NOMO-1 treated with DMSO at 0.1 percent for 48 hours (cell line): ENCODE results near the gene AZGP1.
"Not testable (repeated sequence)": the region's sequence is repeated elsewhere in the genome, so short reads cannot be mapped to it uniquely, and the experiment has no call there.

Source experiments
- DNase-seq: peaks from one replicate; lab custom pipeline; 2025; ENCODE audit not compliant: unreplicated experiment; lab: John Stamatoyannopoulos, UW

AZGP1 gene

GRCh38 chr7:99975782-99976521, at the start of gene AZGP1:
AZGP1 (minus strand) TSS chr7:99976031; CDS start chr7:99976020, 11 bp downstream.
- DNase-seq = no peak

DNA sequence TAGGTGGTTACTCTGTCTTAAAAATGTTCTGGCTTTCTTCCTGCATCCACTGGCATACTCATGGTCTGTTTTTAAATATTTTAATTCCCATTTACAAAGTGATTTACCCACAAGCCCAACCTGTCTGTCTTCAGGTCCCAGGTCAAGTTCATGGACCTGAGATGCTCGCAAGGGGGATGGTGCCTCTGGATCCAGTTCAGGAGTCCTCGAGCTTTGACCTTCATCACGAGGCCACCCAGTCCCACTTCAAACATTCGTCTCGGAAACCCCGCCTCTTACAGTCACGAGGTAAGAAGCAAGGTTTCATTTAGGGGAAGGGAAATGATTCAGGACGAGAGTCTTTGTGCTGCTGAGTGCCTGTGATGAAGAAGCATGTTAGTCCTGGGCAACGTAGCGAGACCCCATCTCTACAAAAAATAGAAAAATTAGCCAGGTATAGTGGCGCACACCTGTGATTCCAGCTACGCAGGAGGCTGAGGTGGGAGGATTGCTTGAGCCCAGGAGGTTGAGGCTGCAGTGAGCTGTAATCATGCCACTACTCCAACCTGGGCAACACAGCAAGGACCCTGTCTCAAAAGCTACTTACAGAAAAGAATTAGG, 48.3 kb upstream of the AZGP1 start:
- DNase-seq = no peak

- no peak for DNase-seq
Observed at GRCh38 chr7:100023526-100023925, 47.7 kb upstream of the AZGP1 start.

DNA sequence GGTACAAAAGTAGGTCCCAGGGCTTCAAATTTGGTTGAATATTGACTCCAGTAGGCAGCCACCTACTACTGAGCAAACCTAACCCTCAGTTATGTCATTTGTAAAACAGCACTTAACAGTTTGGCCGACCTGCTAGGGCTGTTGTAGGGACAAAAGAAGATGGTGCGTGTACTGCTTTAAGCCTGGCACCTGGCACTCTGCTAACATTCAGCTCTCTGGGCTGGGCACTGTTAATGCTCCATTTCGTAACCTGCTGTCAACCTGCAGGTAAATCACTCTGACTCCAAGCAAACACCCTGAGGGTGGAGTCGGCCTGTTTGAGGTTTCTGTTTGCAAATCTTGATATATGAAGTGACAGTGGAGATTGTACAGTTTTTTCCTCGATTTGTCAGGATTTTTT, 46.8 kb upstream of the AZGP1 start:
- DNase-seq = peak; percentile 48

DNA sequence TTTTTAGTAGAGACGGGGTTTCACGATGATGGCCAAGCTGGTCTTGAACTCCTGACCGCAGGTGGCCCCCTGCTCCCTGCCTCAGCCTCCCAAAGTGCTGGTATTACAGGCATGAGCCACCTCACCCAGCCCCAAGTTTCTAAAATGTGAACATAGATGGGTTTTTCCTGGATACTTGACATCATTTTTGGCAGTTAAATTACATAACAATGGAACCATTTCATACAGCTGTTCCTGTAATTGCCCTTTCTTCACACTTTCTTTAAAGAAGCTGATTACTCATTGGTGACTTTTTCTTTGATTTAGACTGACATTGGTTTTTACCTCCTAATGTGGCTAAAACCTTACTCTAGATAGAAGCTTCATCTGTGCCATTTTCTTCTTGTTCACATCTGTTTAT, 45.5 kb upstream of the AZGP1 start:
- DNase-seq = peak; percentile 88

- DNase-seq = no peak
Observed at GRCh38 chr7:100019908-100020307, 44.1 kb upstream of the AZGP1 start.

GRCh38 chr7:100017875-100018274, 42.0 kb upstream of the AZGP1 start:
- DNase-seq = no peak

GRCh38 chr7:100017300-100017699, 41.5 kb upstream of the AZGP1 start:
- DNase-seq = no peak

DNA sequence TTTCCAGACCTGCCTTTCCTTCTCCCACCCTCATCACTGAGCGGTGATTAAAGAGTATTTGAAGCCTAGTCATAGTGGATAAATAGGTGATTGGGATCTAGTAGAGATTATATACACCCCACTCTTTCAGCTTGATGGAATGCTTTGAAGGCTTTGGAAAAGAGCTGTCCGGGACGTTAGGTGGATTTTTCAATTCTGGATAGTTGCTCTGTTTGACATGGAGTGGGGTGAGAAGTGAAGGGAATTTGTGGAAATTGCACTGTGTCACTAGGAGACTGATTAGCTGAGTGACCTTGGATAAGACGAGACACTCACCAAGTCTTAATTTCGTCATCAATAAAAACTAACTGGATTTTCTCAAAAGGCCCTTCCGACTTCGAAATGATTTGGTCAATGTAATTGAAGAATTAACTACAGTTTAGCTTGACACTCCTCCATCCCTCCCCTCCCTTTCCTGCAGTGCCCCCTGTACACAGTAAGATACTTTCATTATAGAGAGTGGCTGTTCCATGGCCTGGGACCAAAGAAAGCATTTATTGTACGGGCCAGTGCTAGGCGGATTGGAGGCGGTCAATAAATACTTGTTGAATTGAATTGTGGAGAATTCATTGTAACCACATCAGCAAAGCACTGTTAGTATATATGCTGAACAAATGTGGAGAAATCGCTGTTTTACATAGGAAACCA, 40.5 kb upstream of the AZGP1 start:
- DNase-seq = no peak

GRCh38 chr7:100015232-100016214, 39.7 kb upstream of the AZGP1 start, which contains the start of gene ZKSCAN1:
ZKSCAN1 (plus strand) TSS chr7:100015596; CDS start chr7:100023507, 7,911 bp downstream.
- peak; percentile 93 for DNase-seq

DNA sequence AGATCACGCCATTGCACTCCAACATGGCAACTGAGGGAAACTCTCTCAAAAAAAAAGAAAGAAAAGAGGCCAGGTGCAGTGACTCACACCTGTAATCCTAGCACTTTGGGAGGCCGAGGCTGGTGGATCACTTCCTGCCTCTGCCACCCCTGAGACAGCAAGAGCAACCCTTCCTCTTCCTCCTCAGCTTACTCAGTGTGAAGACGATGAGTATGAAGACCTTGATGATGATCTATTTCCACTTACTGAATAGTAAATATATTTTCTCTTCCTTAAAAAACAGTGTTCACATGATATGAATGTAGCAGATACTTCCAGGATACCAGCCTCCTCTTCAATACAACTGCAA, 37.5 kb upstream of the AZGP1 start:
- DNase-seq = peak; percentile 20

DNA sequence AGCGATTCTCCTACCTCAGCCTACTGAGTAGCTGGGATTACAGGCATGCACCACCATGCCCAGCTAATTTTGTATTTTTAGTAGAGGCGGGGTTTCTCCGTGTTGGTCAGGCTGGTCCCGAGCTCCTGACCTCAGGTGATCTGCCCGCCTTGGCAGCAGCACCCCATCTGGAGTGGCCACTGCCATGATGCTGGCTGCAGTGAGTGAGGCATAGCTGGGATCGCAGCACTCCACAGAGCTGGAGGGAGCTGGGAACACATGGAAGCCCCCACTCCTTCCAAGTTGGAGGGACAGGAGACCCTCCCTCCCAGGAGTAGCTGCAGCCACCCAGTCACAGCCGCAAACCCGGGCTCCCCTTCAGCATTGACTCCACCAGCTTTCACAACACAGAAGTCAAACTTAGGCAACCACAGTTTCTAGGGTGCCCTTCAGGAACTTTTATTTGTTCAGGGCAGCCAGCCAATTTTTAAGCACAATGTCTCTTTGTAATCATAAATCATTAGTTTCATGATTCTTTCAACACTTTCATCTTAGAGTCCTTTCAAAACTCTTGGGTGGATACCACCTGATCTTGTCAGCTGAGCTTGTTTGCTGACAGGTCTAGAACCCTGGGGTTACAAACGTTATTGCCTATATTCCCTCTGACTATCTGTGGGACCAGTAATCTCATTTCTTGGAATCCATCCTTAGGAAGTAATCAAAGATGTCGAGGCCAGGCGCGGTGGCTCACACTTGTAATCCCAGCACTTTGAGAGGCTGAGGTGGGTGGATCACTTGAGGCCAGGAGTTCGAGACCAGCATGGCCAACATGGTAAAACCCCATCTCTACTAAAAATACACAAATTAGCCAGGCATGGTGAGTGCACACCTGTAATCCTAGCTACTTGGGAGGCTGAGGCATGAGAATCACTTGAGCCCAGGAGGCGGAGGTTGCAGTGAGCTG, 36.8 kb upstream of the AZGP1 start:
- DNase-seq = peak; percentile 89

GRCh38 chr7:100011516-100011915, 35.7 kb upstream of the AZGP1 start:
- no peak for DNase-seq

- DNase-seq = no peak
Observed at GRCh38 chr7:100010901-100011300, 35.1 kb upstream of the AZGP1 start.

DNA sequence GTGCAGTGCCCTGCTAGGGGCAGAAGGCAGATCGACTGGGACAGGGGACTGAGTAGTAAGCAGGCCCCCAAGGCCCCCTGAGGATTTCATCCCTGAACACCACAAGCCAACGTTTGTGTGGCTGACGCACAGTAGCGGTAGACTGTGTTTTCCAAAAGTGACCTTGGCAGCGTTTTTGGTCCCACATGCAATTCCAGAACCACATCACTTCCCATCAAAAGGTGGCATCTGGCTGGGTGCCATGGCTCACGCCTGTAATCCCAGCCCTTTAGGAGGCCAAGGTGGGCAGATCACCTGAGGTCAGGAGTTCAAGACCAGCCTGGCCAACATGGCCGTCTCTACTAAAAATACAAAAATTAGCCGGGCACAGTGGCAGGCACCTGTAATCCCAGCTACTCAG, 34.1 kb upstream of the AZGP1 start:
- DNase-seq = not testable (repeated sequence)

DNA sequence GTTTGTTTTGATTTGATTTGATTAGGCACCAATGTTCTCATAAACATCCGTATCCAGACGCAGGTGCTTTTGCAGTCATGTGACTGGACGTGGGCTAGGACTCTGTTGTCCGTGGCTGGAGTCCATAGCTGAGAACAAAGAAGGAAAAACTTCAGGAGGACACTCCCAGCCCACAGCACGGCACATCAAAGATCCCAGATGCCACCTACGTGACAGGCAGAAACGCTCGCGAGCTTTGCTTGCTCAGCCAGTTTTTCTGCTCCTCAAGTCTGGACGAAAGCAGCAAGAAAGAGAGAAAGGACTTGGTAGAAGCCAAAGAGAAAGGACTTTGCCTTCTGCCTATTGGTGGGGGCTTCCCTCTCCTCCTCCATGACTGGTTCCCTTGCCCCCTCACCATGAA, 32.7 kb upstream of the AZGP1 start:
- no peak for DNase-seq

DNA sequence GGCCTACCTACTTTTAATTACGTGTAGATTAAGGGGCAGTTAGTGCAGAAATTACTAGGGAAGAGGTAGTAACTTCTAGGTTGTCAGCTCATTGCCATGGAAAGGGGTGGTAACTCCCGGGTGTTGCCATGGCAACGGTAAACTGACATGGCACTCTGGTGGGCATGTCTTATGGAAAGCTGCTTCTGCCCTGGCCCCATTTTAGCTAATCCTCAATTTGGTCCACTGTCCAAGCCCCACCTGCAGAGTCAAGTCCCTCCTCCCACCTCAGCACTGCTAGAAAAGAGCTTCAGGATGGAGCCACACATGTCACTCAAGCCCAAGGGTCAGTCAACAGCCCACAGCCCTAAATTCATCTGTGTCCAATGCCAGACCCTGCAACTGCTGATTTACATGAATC, 32.1 kb upstream of the AZGP1 start:
- no peak for DNase-seq

- DNase-seq = no peak
Observed at GRCh38 chr7:100003711-100004661, 28.2 kb upstream of the AZGP1 start.

- DNase-seq = no peak
Observed at GRCh38 chr7:100000239-100000638, 24.4 kb upstream of the AZGP1 start.
